Esophagus squamous epithelium (tissue), 4 donors: ENCODE data around the gene GPHA2.

Experiments used
- POLR2A ChIP-seq, 4 donors: fragments of 450-650 bp; IDR thresholded peaks; one replicate each; pipeline ENCODE4 v1.6.1; 2017; ENCODE audit warnings: antibody characterized with exemption in 4 of 4, mild to moderate bottlenecking in 4 of 4, moderate library complexity in 3 of 4
- TF ChIP-seq, protein P1 (sequence below), 6 experiments: fragments of 450-650 bp in 4 of 6; fragments of 200-600 bp in 2 of 6; sonication (generic) in 2 of 6; IDR thresholded peaks; one replicate each; pipeline ENCODE4 v1.5.1; 2016 to 2019; ENCODE audit warnings: antibody characterized with exemption in 6 of 6, mild to moderate bottlenecking in 4 of 6, moderate library complexity in 4 of 6

DNA sequence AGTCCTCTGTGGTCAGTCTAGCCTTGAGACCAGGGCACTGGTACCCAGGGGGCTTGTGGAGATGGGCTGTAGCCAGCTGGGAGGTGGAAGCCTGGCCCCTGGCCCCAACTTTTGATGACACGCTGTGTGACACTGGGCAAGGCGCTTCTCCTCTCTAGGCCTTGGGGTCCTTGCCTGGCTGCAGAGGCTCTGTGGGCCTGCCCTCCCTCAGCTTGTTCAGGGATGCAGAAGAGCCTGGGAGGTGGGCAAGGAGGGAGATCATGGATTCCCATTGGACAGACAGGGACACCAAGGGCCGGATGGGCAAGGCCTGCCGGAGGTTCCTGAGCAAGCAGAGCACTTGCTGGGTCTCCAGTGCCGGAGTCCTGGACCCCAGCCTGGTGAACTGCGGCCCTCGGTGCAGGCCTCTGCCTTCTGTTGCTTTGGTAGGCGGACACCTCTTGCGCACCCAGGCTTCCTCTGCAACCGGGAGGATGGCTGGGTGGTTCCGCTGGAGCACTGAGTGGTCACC is 12.5 kb downstream of the GPHA2 start:
- TF ChIP-seq, protein P1, sequence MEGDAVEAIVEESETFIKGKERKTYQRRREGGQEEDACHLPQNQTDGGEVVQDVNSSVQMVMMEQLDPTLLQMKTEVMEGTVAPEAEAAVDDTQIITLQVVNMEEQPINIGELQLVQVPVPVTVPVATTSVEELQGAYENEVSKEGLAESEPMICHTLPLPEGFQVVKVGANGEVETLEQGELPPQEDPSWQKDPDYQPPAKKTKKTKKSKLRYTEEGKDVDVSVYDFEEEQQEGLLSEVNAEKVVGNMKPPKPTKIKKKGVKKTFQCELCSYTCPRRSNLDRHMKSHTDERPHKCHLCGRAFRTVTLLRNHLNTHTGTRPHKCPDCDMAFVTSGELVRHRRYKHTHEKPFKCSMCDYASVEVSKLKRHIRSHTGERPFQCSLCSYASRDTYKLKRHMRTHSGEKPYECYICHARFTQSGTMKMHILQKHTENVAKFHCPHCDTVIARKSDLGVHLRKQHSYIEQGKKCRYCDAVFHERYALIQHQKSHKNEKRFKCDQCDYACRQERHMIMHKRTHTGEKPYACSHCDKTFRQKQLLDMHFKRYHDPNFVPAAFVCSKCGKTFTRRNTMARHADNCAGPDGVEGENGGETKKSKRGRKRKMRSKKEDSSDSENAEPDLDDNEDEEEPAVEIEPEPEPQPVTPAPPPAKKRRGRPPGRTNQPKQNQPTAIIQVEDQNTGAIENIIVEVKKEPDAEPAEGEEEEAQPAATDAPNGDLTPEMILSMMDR (IDR thresholded peaks at IDR 0.05): no peak
- TF ChIP-seq POLR2A (IDR thresholded peaks at IDR 0.05): no peak
